Measurements from ENCODE around the gene SLC5A3.

SLC5A3 gene

DNA sequence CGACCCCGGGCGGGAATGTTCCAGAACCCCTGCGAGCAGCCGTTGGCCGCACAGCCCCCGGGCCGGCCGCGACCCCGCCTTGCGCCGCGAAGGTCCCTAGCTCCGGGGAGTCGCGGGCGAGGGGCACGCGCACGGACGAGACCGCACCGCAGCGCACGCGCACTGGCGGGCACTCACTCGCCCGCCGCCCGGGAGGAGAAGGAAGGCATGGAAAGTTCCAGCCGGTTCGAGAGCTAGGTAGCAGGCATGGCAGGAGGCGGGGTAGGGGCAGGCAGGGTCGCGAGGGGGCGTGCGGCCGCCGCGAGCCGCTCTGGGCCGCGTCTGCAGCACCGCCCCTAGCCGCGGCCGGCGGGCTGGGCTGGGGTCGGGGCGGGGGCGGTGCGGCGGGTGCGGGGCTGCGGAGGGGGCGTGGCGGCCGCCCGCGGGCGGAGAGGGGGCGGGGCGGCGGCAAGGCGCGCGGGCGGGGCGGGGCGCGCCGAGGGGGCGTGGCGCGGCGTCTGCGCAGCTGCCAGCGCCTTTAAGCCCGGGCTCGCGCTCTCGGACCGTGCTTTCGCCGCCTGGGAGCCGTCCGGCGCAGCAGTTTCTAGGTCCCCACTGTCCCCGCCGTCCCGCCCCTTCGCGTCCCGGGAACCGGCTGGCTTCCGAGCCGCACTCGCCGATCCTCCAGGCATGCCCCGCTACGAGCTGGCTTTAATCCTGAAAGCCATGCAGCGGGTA, at the start of gene SLC5A3, which contains the start of gene MRPS6:
Gene SLC5A3 (plus strand): TSS at position 547 of the 717 bp plus-strand sequence. CDS start 21,621 bp downstream, outside the sequence.
Gene MRPS6 (plus strand): TSS at position 547 of the 717 bp plus-strand sequence. CDS start 123 bp downstream, at position 670.
- peaks cover 48% of the 10 kb centered on the region for H3K4me1 Mint-ChIP-seq
- H3K27me3 Mint-ChIP-seq = no peaks in the 10 kb centered on the region
- H3K27ac Mint-ChIP-seq = peak within 1 kb of the TSS; percentile 94
- H3K4me3 Mint-ChIP-seq = peak within 1 kb of the TSS; percentile 95
- H3K36me3 Mint-ChIP-seq = peaks cover 15% of the 10 kb centered on the region
- H3K9me3 Mint-ChIP-seq = no peaks in the 10 kb centered on the region

DNA sequence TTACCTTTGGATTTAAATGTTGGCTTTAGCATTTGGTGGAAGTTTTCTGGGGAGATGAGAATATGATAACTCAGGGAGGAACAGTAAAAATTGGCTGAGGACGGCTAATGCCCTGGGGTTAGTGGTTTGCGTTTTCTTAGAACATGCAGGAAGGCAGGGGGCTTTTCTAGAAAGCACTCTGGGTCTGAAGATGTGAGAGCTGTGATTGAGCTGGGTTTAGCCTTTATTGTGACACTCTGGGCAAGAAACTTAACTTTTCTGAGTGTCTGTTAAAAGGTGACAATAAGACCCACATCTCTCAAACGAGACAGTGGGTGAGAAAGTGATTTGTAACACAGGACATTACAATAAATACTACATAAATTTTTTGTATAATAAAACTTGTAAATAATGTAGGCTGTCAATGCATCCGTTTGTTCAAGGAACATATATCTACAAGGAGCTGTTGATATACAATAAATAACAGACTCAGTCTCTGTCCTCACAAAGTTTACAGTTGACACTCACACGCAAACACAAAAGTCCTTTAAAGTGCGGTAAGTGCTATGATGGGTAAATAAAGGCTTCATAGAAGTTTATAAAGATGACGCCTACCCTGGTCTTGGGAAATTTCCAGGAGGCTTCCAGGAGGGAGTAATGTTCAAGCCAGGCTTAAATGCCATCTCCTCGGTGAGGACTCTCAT, 49.5 kb upstream of the SLC5A3 start:
- Mint-ChIP-seq H3K27me3 (no peaks in the 10 kb centered on the region), H3K36me3 (peaks cover 1% of the 10 kb centered on the region), H3K4me1 (peaks cover 14% of the 10 kb centered on the region), H3K4me3 (no peak overlapping the region), H3K27ac (no peak overlapping the region), H3K9me3 (no peaks in the 10 kb centered on the region)

DNA sequence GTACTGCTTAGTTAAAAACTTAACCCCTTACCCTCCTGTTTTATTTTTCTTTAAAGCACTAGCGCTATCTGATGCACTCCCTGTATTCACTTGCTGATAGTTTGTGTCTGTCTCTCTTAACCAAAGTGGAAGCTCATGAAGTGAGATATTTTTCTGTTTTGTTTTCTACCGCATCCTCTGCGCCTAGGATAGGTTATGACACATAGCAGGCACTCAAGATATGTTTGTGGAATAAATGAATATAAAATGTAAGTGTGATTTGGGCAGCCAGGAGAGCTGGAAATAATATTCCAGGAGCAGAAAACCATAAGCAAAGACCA, 49.0 kb upstream of the SLC5A3 start:
- Mint-ChIP-seq H3K27ac (no peak overlapping the region), H3K9me3 (no peaks in the 10 kb centered on the region), H3K4me1 (peaks cover 14% of the 10 kb centered on the region), H3K4me3 (no peak overlapping the region), H3K36me3 (peaks cover 1% of the 10 kb centered on the region), H3K27me3 (no peaks in the 10 kb centered on the region)

DNA sequence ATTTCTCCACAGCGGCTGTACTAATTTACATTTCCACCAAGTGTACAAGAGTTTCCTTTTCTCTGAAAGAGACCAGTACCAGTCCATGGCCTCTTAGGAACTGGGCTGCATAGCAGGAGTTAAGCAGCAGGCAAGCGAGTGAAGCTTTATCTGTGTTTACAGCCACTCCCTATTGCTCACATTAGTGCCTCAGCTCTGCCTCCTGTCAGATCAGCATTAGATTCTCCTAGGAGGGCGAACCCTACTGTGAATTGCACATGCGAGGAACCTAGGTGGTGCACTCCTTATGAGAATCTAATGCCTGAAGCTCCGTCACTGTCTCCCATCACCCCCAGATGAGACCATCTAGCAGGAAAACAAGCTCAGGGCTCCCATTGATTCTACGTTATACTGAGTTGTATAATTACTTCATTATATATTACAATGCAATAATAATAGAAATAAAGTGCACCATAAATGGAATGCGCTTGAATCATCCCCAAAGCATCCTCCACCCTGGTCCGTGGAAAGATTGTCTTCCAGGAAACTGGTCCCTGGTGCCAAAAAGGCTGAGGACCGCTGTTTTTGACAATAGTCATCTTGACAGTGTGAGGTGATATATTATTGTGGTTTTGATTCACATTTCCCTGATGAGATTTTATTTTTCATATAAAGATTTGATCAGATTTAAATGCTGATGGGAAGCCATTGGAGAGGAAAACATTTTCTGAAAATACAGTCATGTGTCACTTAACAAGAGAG, 45.5 kb upstream of the SLC5A3 start:
- no peaks in the 10 kb centered on the region for H3K36me3 Mint-ChIP-seq
- no peak overlapping the region for H3K27ac Mint-ChIP-seq
- H3K4me1 Mint-ChIP-seq = peaks cover 20% of the 10 kb centered on the region
- no peak overlapping the region for H3K4me3 Mint-ChIP-seq
- H3K9me3 Mint-ChIP-seq = peaks cover 3% of the 10 kb centered on the region
- H3K27me3 Mint-ChIP-seq = no peaks in the 10 kb centered on the region

DNA sequence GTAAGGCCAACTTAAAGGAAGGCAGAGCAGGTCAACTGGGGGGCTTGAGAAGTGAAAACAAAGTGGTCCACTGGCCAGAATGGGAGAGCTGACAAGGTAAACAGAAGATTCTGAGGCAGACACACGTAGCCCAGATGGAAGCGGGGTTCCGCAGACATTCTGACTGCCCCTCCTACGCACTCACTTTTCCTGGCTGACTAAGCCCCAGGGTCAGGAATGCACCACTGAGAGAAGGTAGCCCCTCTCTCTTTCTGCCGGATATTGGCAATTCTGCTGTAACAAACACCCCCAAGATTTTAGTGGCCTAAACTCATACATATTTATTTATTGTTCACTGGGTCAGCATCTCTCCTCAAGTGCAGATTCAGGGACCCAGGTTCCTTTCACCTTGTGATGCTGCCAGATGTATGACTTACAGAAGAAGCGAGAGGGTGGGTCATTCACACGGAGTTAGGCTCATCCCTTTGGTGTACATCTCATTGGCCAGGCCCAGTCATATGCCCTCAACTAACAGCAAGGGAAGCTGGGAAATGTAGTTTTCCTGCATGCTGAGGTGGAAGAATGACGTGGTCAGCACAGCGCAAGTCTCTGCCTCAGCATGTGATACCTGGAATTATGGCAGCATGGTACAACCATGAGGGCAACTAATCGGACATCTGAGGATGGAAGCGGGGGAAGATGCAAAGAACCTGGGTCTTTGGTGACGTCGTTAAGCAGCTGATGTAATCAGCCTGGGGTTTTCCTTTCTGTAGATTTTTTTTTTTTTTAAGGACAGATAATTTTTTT, 43.4 kb upstream of the SLC5A3 start:
- H3K36me3 Mint-ChIP-seq = no peaks in the 10 kb centered on the region
- H3K9me3 Mint-ChIP-seq = peaks cover 3% of the 10 kb centered on the region
- H3K4me3 Mint-ChIP-seq = no peak overlapping the region
- H3K27ac Mint-ChIP-seq = peak overlapping the region; percentile 90
- H3K4me1 Mint-ChIP-seq = peaks cover 22% of the 10 kb centered on the region
- no peaks in the 10 kb centered on the region for H3K27me3 Mint-ChIP-seq

DNA sequence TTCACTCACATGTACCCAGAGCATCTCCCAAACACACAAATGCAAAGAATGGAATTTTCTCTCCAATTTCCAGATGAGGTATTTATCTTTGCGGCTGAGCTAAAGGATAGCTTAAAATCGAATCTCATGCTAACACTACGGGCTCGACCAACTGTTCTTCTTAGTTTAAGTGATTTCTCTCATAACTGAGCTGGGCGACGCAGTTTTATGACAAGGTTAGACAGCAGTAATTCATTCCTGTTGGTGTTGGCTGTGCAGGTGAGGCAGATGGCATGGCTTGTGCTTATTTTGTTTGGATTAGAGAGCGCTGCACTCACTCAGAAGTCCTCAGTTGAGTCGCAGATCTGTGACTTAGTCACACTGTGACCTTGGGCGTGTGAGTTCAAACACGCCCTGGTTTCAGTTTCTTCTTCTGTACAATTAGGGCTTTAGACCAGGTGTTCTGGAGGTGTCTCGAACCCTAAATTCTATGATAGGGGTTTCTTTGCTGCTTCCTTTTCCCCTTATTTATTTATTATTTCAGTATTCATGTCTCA, 41.5 kb upstream of the SLC5A3 start:
- peaks cover 22% of the 10 kb centered on the region for H3K4me1 Mint-ChIP-seq
- peaks cover 3% of the 10 kb centered on the region for H3K9me3 Mint-ChIP-seq
- no peak overlapping the region for H3K27ac Mint-ChIP-seq
- no peaks in the 10 kb centered on the region for H3K36me3 Mint-ChIP-seq
- no peaks in the 10 kb centered on the region for H3K27me3 Mint-ChIP-seq
- no peak overlapping the region for H3K4me3 Mint-ChIP-seq

DNA sequence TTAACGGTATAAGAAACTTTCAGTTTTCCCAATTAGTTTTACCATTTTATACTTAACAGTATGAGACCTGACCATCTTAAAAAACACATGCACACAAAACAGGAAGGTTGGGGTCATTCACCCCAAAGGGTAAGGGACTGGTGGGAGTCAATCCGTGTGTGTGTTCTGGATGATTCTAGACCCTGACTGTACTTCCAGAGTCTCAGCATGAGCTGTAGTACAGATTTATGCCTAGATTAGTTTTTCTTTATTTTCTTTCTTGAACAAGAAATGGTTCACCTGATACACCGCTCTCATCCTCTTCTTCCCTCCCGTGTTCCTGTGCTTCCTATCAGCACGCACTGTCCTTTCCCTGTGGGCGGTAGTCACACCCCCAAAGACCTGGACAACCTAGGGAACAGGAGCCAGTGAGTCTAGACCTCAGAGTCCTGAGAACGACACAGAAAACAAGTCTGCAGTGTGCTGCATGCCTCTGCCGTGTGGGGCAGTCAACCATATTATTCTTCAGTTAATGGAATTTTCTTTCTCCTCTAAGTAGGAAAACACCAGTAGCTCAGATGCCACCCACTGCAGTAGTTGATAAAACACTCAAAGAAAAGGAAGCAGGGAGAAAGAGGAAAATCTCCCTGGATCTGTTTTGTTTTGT, 38.9 kb upstream of the SLC5A3 start:
- Mint-ChIP-seq H3K4me3 (no peak overlapping the region), H3K27ac (no peak overlapping the region), H3K4me1 (peaks cover 22% of the 10 kb centered on the region), H3K9me3 (peaks cover 3% of the 10 kb centered on the region), H3K36me3 (no peaks in the 10 kb centered on the region), H3K27me3 (no peaks in the 10 kb centered on the region)

DNA sequence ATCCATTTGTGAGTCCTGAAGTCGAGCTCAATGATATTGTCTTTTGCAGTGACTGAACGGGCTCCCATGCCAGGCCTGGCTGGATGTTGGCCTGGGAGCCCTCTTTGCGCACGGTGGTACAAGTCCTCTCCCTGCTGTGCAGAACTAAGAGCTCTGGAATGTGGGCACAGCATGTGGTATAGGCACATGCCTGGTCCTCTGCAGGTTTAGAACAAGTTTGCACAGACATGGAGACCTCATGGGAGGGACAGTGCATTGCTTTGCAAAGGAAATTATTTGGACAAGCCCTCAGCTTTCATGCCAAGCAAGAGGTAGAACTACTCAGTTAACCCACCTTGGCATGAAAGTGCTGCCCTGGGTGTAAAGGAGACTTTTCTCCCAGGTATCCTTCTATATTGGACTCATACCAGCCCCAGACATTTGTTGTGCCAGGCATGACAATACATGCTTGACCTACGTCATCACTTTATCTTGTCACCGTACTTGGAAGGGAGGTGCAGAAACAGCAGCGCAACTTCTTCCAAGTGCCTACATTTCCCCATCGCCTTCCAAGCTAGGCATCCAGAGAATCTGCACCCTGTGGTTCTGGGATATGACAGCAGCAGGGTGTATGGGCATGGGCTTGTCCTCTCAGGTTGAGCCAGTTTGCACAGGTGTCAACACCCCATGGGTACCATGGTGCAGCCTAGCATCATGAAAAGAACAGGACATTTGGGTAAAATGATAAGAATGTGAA, 37.6 kb upstream of the SLC5A3 start:
- Mint-ChIP-seq H3K27ac (peak overlapping the region; percentile 43), H3K4me3 (no peak overlapping the region), H3K4me1 (peaks cover 18% of the 10 kb centered on the region), H3K27me3 (no peaks in the 10 kb centered on the region), H3K36me3 (no peaks in the 10 kb centered on the region), H3K9me3 (peaks cover 3% of the 10 kb centered on the region)

DNA sequence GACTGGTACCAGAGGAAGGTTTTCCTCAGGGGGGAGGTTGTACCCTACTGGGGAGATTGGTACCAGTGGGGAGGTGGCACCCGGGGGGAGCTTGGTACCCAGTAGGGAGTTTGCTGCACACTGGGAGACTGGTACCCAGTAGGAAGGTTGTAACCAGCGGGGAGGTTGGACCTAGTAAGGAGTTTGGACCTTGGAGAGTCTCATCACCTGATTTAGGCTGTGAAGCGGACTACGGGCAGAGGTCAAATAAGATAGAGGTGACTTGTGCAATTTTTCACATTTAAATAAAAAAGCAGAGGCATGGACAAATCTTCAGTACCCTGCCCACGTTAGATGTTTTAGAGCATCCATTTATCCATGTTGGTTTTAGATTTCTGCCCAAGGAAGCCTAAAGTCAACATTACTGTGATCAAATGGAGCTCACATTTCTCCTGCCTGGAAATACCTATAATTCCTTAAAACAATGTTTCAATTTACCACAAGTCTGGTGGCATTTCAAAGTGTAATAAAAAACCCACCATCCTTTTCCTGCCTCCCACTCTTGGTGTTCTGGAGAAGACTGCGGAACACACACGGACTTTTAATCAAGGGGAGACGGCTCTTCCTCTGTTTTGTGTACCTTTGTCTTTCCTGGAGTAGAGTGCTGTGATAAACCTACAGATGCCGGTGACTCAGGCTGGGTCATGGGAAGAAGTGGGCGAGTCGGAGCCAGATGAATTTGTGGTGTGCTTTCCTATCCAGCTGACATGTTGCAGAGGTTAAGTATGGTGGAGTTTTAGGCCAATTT, 36.2 kb upstream of the SLC5A3 start:
- Mint-ChIP-seq H3K27ac (no peak overlapping the region), H3K36me3 (no peaks in the 10 kb centered on the region), H3K4me1 (peaks cover 9% of the 10 kb centered on the region), H3K27me3 (no peaks in the 10 kb centered on the region), H3K4me3 (no peak overlapping the region), H3K9me3 (no peaks in the 10 kb centered on the region)

DNA sequence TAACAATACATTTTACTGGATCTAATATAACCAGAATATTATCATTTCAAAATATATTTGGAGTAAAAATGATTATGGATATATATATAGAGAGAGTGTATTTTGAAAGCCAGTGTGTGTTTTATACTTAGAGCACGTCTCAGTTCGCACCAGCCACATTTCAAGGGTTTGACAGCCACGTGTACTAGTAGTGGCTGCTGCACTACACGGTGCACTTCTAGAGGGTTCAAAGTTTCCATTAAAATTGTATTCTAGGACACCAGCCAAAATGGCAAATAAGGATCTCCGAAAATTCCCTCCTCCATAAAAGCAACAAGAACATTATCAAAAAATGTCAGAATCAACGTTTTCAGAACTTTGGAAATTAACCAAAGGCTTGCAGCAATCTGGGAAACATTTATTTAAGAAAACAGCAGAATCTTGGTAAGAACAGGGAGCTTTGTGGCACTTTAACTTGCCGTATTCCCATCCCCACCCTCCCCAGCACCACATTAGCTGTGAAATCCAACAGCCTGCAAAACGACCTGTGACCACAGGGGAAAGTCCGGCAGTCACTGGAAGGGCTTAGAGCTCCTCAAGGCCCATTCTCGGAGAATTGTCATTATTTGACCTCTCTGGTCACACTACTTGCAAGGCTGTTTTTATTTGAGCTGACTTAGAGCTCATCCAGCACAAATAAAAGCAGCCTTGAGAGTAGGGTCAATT, 33.5 kb upstream of the SLC5A3 start:
- no peak overlapping the region for H3K27ac Mint-ChIP-seq
- no peaks in the 10 kb centered on the region for H3K27me3 Mint-ChIP-seq
- H3K9me3 Mint-ChIP-seq = no peaks in the 10 kb centered on the region
- peaks cover 4% of the 10 kb centered on the region for H3K4me1 Mint-ChIP-seq
- no peaks in the 10 kb centered on the region for H3K36me3 Mint-ChIP-seq
- no peak overlapping the region for H3K4me3 Mint-ChIP-seq

DNA sequence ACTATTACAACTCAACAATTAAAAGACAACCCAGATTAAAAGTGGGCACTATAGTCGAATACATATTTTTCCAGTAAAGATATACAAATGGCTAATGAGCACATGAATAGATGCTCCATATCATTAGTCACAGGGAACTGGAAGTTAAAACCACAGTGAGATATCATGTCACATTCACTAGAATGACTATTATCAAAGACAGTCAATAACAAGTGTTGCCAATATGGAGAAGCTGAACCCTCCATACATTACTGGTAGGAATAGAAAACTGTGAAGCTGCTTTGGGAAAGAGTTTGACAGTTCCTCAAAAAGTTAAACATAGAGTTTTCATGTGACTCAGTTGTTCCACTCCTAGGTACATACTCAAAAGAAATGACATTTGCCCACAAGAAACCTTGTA, 30.6 kb upstream of the SLC5A3 start:
- Mint-ChIP-seq H3K27me3 (no peaks in the 10 kb centered on the region), H3K27ac (peak overlapping the region; percentile 36), H3K4me3 (no peak overlapping the region), H3K9me3 (no peaks in the 10 kb centered on the region), H3K36me3 (no peaks in the 10 kb centered on the region), H3K4me1 (peaks cover 4% of the 10 kb centered on the region)

DNA sequence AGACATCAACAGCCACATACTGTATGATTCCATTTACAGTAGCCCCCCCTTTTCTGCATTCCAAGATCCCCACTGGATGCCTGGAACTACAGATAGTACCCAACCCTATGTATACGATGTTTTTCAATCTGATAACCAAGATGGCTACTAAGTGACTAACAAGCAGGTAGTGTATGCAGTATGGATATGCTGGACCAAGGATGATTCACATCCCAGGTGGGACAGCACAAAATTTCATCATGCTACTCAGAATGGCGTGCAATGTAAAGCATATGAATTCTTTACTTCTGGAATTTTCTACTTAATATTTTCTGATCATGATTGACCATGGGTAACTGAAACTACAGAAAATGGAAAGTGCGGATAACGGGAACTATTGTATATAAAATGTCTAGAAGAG, 30.0 kb upstream of the SLC5A3 start:
- H3K4me3 Mint-ChIP-seq = no peak overlapping the region

DNA sequence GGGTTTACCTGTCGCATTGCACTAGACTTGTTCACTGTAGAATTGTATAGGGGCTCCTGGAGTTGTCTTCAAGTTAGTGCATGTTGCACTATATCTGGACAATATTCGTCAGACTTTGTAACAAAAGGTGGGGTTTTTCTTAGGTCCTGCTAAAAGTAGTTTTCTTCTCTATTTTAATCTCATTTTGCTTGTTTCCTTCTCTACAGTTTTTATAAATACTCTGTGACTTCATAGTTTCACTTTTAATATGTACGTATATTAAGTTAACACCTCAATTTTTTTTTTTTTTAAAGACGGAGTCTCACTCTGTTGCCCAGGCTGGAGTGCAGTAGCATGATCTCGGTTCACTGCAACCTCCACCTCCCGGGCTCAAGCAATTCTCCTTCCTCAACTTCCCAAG, 26.5 kb upstream of the SLC5A3 start:
- no peaks in the 10 kb centered on the region for H3K27me3 Mint-ChIP-seq

More for the DNA sequence above, 30.0 kb upstream of the SLC5A3 start:
- Mint-ChIP-seq H3K9me3 (no peaks in the 10 kb centered on the region), H3K36me3 (no peaks in the 10 kb centered on the region), H3K27ac (no peak overlapping the region), H3K4me1 (peaks cover 4% of the 10 kb centered on the region), H3K27me3 (no peaks in the 10 kb centered on the region)

More for the DNA sequence above, 26.5 kb upstream of the SLC5A3 start:
- no peak overlapping the region for H3K27ac Mint-ChIP-seq
- H3K4me3 Mint-ChIP-seq = no peak overlapping the region
- H3K9me3 Mint-ChIP-seq = no peaks in the 10 kb centered on the region
- H3K4me1 Mint-ChIP-seq = peaks cover 4% of the 10 kb centered on the region
- H3K36me3 Mint-ChIP-seq = no peaks in the 10 kb centered on the region

Data from activated naive CD4-positive, alpha-beta T cell treated with anti-CD3 and anti-CD28 coated beads, Interleukin-2, amount 50 U/mL, for 24 hours (primary cell).